ENCODE measurements around the gene IVD.

GRCh38 chr15:40377606-40378005 is 28.0 kb upstream of the IVD start:
- TF ChIP-seq ATF2 (IDR thresholded peaks at IDR 0.05; ENCODE audit: low read length) (no peak), RXRA (IDR thresholded peaks at IDR 0.05; ENCODE audit: insufficient read depth, low read depth, low read length) (no peak), SIN3A (conservative IDR thresholded peaks at IDR 0.05 in 1 of 2, IDR thresholded peaks at IDR 0.05 in 1 of 2; ENCODE audit: low read depth in 1 of 2, low read length in 2 of 2) (no peak), POLR2A (IDR thresholded peaks at IDR 0.05; ENCODE audit: control extremely low read depth in 1 of 2, low read depth in 2 of 2, low read length in 2 of 2) (no peak), SP1 (IDR thresholded peaks at IDR 0.05; ENCODE audit: low read depth, low read length) (no peak)
